NB4 (cell line): ENCODE results near the gene VCX3A.
"Not testable (repeated sequence)": the region's sequence is repeated elsewhere in the genome, so short reads cannot be mapped to it uniquely, and the experiment has no call there.

Experiments used
- DNase-seq: peaks from one replicate; pipeline ENCODE4 v3.0.0; 2010; ENCODE audit warnings: low read depth
- H3K4me3 ChIP-seq: one replicate; pipeline ENCODE4 v1.5.1; 2011; ENCODE audit warnings: mild to moderate bottlenecking, low read depth, low read length, moderate library complexity
- MAX ChIP-seq: IDR thresholded peaks from 2 replicates; pipeline ENCODE4 v1.6.1; 2011; ENCODE audit warnings: low read depth, low read length
- MYC ChIP-seq: IDR thresholded peaks from 2 replicates; pipeline ENCODE4 v1.6.1; 2011; ENCODE audit warnings: low read depth, low read length
- POLR2A ChIP-seq: IDR thresholded peaks from 2 replicates; pipeline ENCODE4 v1.6.1; 2011; ENCODE audit warnings: mild to moderate bottlenecking; ENCODE audit not compliant: insufficient read length; ENCODE audit errors: extremely low read depth
- TF ChIP-seq, protein P1 (sequence below): IDR thresholded peaks from one replicate; pipeline ENCODE4 v1.5.1; 2012; ENCODE audit warnings: low read depth, low read length

The VCX3A gene

DNA sequence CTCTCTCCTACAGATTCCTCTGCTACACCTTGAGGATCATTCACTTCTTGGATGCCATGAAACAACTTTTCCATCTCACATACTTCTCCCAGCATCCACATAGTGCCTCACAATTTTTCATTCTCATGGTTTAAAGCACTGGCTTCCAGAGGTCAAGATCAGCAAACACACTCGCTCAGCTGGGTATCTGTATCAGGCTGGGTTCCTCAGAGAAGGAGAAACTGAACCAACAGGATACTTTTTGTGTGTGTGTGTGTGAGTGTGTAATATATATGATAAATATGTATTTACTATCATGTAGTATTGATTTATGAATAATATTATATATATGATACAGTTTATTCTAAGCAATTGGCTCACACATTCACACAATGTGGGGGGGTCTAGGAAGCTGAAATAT lies at the start of gene VCX3A:
VCX3A (minus strand) TSS at position 101 of the 400 bp plus-strand sequence. CDS start 621 bp downstream, outside the sequence.
- not testable (repeated sequence) for H3K4me3 ChIP-seq, DNase-seq

GRCh38 chrX:6574762-6575161 lies 39.8 kb upstream of the VCX3A start:
- no peak overlapping the region for H3K4me3 ChIP-seq
- peak; percentile 2 for DNase-seq
- TF ChIP-seq, protein P1, sequence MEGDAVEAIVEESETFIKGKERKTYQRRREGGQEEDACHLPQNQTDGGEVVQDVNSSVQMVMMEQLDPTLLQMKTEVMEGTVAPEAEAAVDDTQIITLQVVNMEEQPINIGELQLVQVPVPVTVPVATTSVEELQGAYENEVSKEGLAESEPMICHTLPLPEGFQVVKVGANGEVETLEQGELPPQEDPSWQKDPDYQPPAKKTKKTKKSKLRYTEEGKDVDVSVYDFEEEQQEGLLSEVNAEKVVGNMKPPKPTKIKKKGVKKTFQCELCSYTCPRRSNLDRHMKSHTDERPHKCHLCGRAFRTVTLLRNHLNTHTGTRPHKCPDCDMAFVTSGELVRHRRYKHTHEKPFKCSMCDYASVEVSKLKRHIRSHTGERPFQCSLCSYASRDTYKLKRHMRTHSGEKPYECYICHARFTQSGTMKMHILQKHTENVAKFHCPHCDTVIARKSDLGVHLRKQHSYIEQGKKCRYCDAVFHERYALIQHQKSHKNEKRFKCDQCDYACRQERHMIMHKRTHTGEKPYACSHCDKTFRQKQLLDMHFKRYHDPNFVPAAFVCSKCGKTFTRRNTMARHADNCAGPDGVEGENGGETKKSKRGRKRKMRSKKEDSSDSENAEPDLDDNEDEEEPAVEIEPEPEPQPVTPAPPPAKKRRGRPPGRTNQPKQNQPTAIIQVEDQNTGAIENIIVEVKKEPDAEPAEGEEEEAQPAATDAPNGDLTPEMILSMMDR: peak; percentile 30
- TF ChIP-seq POLR2A: no peak

DNA sequence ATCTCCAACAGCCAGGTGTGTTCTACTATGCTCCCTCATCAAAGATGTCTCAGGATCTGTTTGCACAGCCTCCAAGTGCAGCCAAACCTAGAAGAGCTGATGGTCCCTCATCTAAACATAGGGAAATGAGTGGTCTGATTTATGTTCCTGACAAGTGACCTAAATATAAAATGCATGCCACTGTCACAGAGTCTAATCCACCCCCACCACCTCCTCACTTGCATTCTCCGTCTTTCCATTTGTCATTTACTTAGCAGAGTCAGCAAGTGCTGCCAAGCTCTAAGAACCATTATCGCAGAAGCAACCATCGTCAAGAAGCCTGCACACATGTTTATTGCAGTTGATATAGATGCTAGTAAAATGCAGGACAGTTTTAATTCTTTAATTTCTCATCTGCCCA lies 33.1 kb upstream of the VCX3A start:
- H3K4me3 ChIP-seq: no peak overlapping the region
- TF ChIP-seq POLR2A: no peak
- no peak for TF ChIP-seq MYC
- TF ChIP-seq MAX: no peak
- TF ChIP-seq, protein P1: no peak
- no peak for DNase-seq

DNA sequence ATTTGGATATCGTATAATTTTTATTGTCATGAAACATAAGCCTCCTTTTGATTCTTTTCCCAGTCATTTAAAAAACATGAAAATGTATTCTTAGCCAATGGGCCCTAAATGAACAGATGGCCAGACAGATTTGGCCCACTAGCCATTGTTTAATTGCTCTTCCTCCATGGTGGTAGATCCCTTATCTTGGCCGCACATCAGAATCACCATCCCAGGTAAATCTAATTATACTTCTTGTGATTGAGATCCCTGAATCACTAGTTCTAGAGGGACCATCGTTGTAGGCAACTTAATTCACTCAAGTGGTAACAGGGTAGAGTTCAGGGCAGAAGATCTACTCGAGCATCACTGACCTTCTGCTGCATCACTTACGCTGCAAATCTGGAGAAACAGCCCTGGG lies 24.1 kb upstream of the VCX3A start:
- H3K4me3 ChIP-seq: no peak overlapping the region
- no peak for TF ChIP-seq POLR2A
- no peak for DNase-seq

DNA sequence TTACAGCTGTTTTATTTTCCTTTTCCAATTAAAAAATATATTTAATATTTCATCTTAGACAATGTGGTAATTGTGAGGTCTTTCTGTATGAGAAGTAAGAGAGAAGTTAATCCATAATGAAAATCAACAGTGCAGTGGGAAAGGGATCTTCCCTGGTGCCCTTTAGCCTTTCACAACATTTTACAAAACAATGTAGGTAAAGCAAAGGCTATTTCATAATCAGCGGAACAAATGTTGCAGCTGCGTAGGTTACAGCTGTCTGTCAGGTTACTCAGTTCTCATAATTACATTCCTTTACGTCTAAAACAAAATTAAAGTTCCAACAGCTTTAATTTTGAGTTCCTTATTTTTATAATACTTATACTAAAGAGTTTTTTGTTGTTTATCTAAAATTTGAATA lies 22.8 kb upstream of the VCX3A start:
- no peak for DNase-seq
- TF ChIP-seq MYC: no peak
- TF ChIP-seq, protein P1: no peak
- TF ChIP-seq POLR2A: no peak
- no peak for TF ChIP-seq MAX
- H3K4me3 ChIP-seq: no peak overlapping the region

DNA sequence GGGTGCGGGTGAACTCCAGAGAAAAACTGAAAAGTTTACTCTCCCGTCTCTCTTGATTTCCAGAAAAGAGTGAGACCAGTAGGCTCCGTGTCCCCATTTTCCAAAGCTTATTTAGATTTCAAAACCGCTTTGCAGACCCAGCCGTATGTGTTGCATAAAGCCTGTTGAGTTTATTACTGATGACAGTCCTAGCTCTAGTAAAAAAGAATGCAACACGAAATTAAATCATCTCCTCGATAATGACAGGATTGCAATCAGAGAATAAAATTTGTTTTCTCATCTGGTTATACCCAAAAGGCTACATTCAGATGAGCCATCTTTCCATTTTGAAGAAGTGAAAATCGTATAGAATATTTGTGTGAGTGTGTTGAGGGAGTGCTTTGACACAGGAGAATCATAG lies 16.1 kb upstream of the VCX3A start:
- TF ChIP-seq POLR2A (no peak), MAX (no peak), MYC (no peak)
- TF ChIP-seq, protein P1: no peak
- DNase-seq: no peak
- no peak overlapping the region for H3K4me3 ChIP-seq

- no peak for DNase-seq
- H3K4me3 ChIP-seq: no peak overlapping the region
- TF ChIP-seq MYC: no peak
- TF ChIP-seq, protein P1: no peak
- TF ChIP-seq POLR2A: no peak
- TF ChIP-seq MAX: no peak
These were observed 10.8 kb upstream of the VCX3A start for GRCh38 chrX:6545712-6546111.
